Measurements from ENCODE around the gene FEZ2. TPM values are rescaled to one million over a fixed set of nuclear protein-coding genes. Genes with fewer than 3 reads are reported as not detected.

FEZ2 gene
- total and polyA plus RNA-seq, 12 donors, result 13.9 to 103 (median 63.5) TPM

GRCh38 chr2:36633470-36634092, 35.6 kb upstream of the FEZ2 start:
- no peaks in the 10 kb centered on the region for H3K9me3 ChIP-seq (replicated peaks in 1 of 3)
- H3K4me3 ChIP-seq, result no peak overlapping the region
- H3K36me3 ChIP-seq (replicated peaks in 1 of 2), result no peaks in the 10 kb centered on the region
- DNase-seq, result no peak
- intact Hi-C loops (cut with DNase I), result no loop called here
- no peaks in the 10 kb centered on the region for H3K4me1 ChIP-seq (replicated peaks in 1 of 2)
- no peaks in the 10 kb centered on the region for H3K27me3 ChIP-seq
- 78 to 98% (median 87%) methylated on average over 2 of the region's 2 CpGs for WGBS, 4 donors
- H3K27ac ChIP-seq, result no peak overlapping the region
- TF ChIP-seq CTCF (IDR thresholded peaks at IDR 0.05), result no peak
- TF ChIP-seq POLR2A (IDR thresholded peaks at IDR 0.05), result no peak

GRCh38 chr2:36626756-36627155, 28.8 kb upstream of the FEZ2 start:
- Histone ChIP-seq H3K4me1 (replicated peaks in 1 of 2) (no peaks in the 10 kb centered on the region), H3K4me3 (no peak overlapping the region), H3K9me3 (replicated peaks in 1 of 3) (peaks cover 0 to 7% (median 0%) of the 10 kb centered on the region in 3 donors), H3K27me3 (no peaks in the 10 kb centered on the region), H3K36me3 (replicated peaks in 1 of 2) (no peaks in the 10 kb centered on the region), H3K27ac (no peak overlapping the region)
- no peak for TF ChIP-seq CTCF (IDR thresholded peaks at IDR 0.05)
- no peak for TF ChIP-seq POLR2A (IDR thresholded peaks at IDR 0.05)
- intact Hi-C loops (cut with DNase I), result no loop called here
- 90 to 94% (median 91%) methylated on average over 3 of the region's 3 CpGs for WGBS, 4 donors
- DNase-seq, result no peak

DNA sequence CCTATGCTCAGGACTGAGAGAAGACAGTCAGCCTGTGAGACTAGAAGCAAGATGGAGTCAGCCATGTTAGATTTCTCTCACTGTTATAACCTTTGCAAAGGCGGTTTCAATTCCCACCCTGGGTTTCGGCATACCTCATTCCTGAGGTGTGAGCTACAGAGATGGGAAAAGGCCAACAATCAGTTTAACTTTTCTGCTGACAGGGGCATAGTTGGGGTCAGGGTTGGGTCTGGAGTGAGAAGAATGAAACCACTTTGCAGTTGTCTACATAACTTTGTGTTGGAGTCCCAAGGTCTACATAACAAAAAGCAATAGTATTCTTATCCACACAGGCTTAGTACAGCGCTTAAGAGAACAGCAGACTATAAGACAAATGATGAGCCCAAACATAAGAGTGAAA, 28.1 kb upstream of the FEZ2 start:
- no peak overlapping the region for H3K27ac ChIP-seq
- WGBS, 4 donors, result 93 to 98% (median 97%) methylated on average over 3 of the region's 3 CpGs
- no peaks in the 10 kb centered on the region for H3K36me3 ChIP-seq (replicated peaks in 1 of 2)
- no peak for TF ChIP-seq CTCF (IDR thresholded peaks at IDR 0.05)
- TF ChIP-seq POLR2A (IDR thresholded peaks at IDR 0.05), result no peak
- peaks cover 0 to 7% (median 0%) of the 10 kb centered on the region in 3 donors for H3K9me3 ChIP-seq (replicated peaks in 1 of 3)
- DNase-seq, result no peak
- H3K27me3 ChIP-seq, result no peaks in the 10 kb centered on the region
- H3K4me3 ChIP-seq, result no peak overlapping the region
- H3K4me1 ChIP-seq (replicated peaks in 1 of 2), result no peaks in the 10 kb centered on the region
- intact Hi-C loops (cut with DNase I), result no loop called here

- no peak for DNase-seq
- intact Hi-C loops (cut with DNase I), result no loop called here
These were observed 27.3 kb upstream of the FEZ2 start for GRCh38 chr2:36625304-36625703.

More at GRCh38 chr2:36625304-36625703, 27.3 kb upstream of the FEZ2 start:
- Histone ChIP-seq H3K27me3 (no peaks in the 10 kb centered on the region), H3K27ac (no peak overlapping the region), H3K4me1 (replicated peaks in 1 of 2) (no peaks in the 10 kb centered on the region), H3K4me3 (no peak overlapping the region), H3K9me3 (replicated peaks in 1 of 3) (peaks cover 0 to 7% (median 0%) of the 10 kb centered on the region in 3 donors), H3K36me3 (replicated peaks in 1 of 2) (no peaks in the 10 kb centered on the region)
- no peak for TF ChIP-seq POLR2A (IDR thresholded peaks at IDR 0.05)
- no peak for TF ChIP-seq CTCF (IDR thresholded peaks at IDR 0.05)
- 78 to 100% (median 82%) methylated on average over 2 of the region's 2 CpGs for WGBS, 4 donors

All from adrenal gland (tissue), 12 donors.